IPS-20b (cell line): Measurements from ENCODE around the gene PPP1R14B.

Experiments
- H3K27ac ChIP-seq: one replicate; pipeline ENCODE4 v1.5.1; 2013; ENCODE audit warnings: low read length
- H3K27me3 ChIP-seq: 2 replicates; pipeline ENCODE4 v1.6.1; 2013; ENCODE audit warnings: mild to moderate bottlenecking, low read length, inconsistent platforms; ENCODE audit not compliant: insufficient read depth
- H3K36me3 ChIP-seq: 2 replicates; pipeline ENCODE4 v1.6.1; 2013; ENCODE audit warnings: low read depth, mild to moderate bottlenecking, inconsistent platforms, low read length, moderate library complexity; ENCODE audit not compliant: insufficient read depth
- H3K4me1 ChIP-seq: 2 replicates; pipeline ENCODE4 v1.6.1; 2013; ENCODE audit warnings: mild to moderate bottlenecking, control low read depth, inconsistent platforms, low read length, moderate library complexity; ENCODE audit not compliant: insufficient read depth
- H3K4me3 ChIP-seq: 2 replicates; pipeline ENCODE4 v1.5.1; 2013; ENCODE audit warnings: mild to moderate bottlenecking, low read length, inconsistent platforms
- H3K9ac ChIP-seq: 2 replicates; pipeline ENCODE4 v1.6.1; 2013; ENCODE audit warnings: low read depth, mild to moderate bottlenecking, inconsistent platforms, low read length, moderate library complexity
- H3K9me3 ChIP-seq: 2 replicates; pipeline ENCODE4 v1.6.1; 2013; ENCODE audit warnings: mild to moderate bottlenecking, low read depth, low read length, inconsistent platforms; ENCODE audit not compliant: insufficient read depth

PPP1R14B gene

GRCh38 chr11:64222651-64223000 is 24.1 kb downstream of the PPP1R14B start:
- H3K27ac ChIP-seq: no peak overlapping the region
- H3K36me3 ChIP-seq: peaks cover 5% of the 10 kb centered on the region
- no peak overlapping the region for H3K4me3 ChIP-seq
- peaks cover 9% of the 10 kb centered on the region for H3K4me1 ChIP-seq
- H3K9me3 ChIP-seq: no peaks in the 10 kb centered on the region
- H3K27me3 ChIP-seq: no peaks in the 10 kb centered on the region
- no peak overlapping the region for H3K9ac ChIP-seq

- Histone ChIP-seq H3K36me3 (peaks cover 5% of the 10 kb centered on the region), H3K9me3 (no peaks in the 10 kb centered on the region), H3K27me3 (no peaks in the 10 kb centered on the region), H3K9ac (no peak overlapping the region), H3K4me1 (no peaks in the 10 kb centered on the region), H3K4me3 (no peak overlapping the region), H3K27ac (no peak overlapping the region)
These were observed 25.9 kb downstream of the PPP1R14B start for GRCh38 chr11:64220798-64221197.

- H3K27ac ChIP-seq: no peak overlapping the region
- H3K9ac ChIP-seq: no peak overlapping the region
These were observed 26.5 kb downstream of the PPP1R14B start for GRCh38 chr11:64220271-64220670.

GRCh38 chr11:64219755-64220154 is 27.0 kb downstream of the PPP1R14B start:
- Histone ChIP-seq H3K27ac (no peak overlapping the region), H3K27me3 (no peaks in the 10 kb centered on the region), H3K9me3 (no peaks in the 10 kb centered on the region), H3K4me3 (no peak overlapping the region), H3K9ac (no peak overlapping the region), H3K4me1 (no peaks in the 10 kb centered on the region), H3K36me3 (peaks cover 5% of the 10 kb centered on the region)

More at GRCh38 chr11:64220271-64220670, 26.5 kb downstream of the PPP1R14B start:
- Histone ChIP-seq H3K4me1 (no peaks in the 10 kb centered on the region), H3K4me3 (no peak overlapping the region), H3K9me3 (no peaks in the 10 kb centered on the region), H3K36me3 (peaks cover 5% of the 10 kb centered on the region), H3K27me3 (no peaks in the 10 kb centered on the region)

- H3K27me3 ChIP-seq: no peaks in the 10 kb centered on the region
- H3K9me3 ChIP-seq: no peaks in the 10 kb centered on the region
- H3K9ac ChIP-seq: no peak overlapping the region
- H3K27ac ChIP-seq: no peak overlapping the region
- H3K4me3 ChIP-seq: no peak overlapping the region
- H3K36me3 ChIP-seq: peaks cover 5% of the 10 kb centered on the region
- H3K4me1 ChIP-seq: no peaks in the 10 kb centered on the region
These were observed 27.4 kb downstream of the PPP1R14B start for GRCh38 chr11:64219354-64219684.

- Histone ChIP-seq H3K4me3 (no peak overlapping the region), H3K4me1 (no peaks in the 10 kb centered on the region), H3K9ac (no peak overlapping the region), H3K9me3 (no peaks in the 10 kb centered on the region), H3K27me3 (no peaks in the 10 kb centered on the region), H3K36me3 (peaks cover 5% of the 10 kb centered on the region), H3K27ac (no peak overlapping the region)
These were observed 28.0 kb downstream of the PPP1R14B start for GRCh38 chr11:64218628-64219353.

- no peak overlapping the region for H3K9ac ChIP-seq
- H3K4me1 ChIP-seq: no peaks in the 10 kb centered on the region
- H3K36me3 ChIP-seq: peaks cover 11% of the 10 kb centered on the region
- no peak overlapping the region for H3K4me3 ChIP-seq
- no peaks in the 10 kb centered on the region for H3K27me3 ChIP-seq
- H3K9me3 ChIP-seq: no peaks in the 10 kb centered on the region
- H3K27ac ChIP-seq: no peak overlapping the region
These were observed 29.9 kb downstream of the PPP1R14B start for GRCh38 chr11:64216879-64217278.

- Histone ChIP-seq H3K27me3 (no peaks in the 10 kb centered on the region), H3K36me3 (peaks cover 18% of the 10 kb centered on the region), H3K9ac (no peak overlapping the region), H3K9me3 (no peaks in the 10 kb centered on the region), H3K27ac (no peak overlapping the region), H3K4me1 (no peaks in the 10 kb centered on the region), H3K4me3 (no peak overlapping the region)
These were observed 35.4 kb downstream of the PPP1R14B start for GRCh38 chr11:64211181-64211872.

- Histone ChIP-seq H3K4me1 (no peaks in the 10 kb centered on the region), H3K9ac (no peak overlapping the region), H3K36me3 (peaks cover 27% of the 10 kb centered on the region), H3K4me3 (no peak overlapping the region), H3K9me3 (no peaks in the 10 kb centered on the region), H3K27me3 (no peaks in the 10 kb centered on the region), H3K27ac (no peak overlapping the region)
These were observed 36.3 kb downstream of the PPP1R14B start for GRCh38 chr11:64210301-64211020.

- no peaks in the 10 kb centered on the region for H3K27me3 ChIP-seq
- peaks cover 35% of the 10 kb centered on the region for H3K36me3 ChIP-seq
- H3K4me1 ChIP-seq: no peaks in the 10 kb centered on the region
- no peak overlapping the region for H3K9ac ChIP-seq
- no peaks in the 10 kb centered on the region for H3K9me3 ChIP-seq
- H3K27ac ChIP-seq: no peak overlapping the region
- no peak overlapping the region for H3K4me3 ChIP-seq
These were observed 37.2 kb downstream of the PPP1R14B start for GRCh38 chr11:64209563-64209843.

GRCh38 chr11:64208796-64209562 is 37.8 kb downstream of the PPP1R14B start:
- H3K27ac ChIP-seq: no peak overlapping the region
- H3K4me1 ChIP-seq: no peaks in the 10 kb centered on the region
- H3K9me3 ChIP-seq: no peaks in the 10 kb centered on the region
- H3K9ac ChIP-seq: no peak overlapping the region
- H3K36me3 ChIP-seq: peaks cover 40% of the 10 kb centered on the region
- H3K27me3 ChIP-seq: no peaks in the 10 kb centered on the region
- no peak overlapping the region for H3K4me3 ChIP-seq
